GM18511 (cell line): ENCODE data around the gene BASP1.
"Not testable (repeated sequence)": the region's sequence is repeated elsewhere in the genome, so short reads cannot be mapped to it uniquely, and the experiment has no call there.

Experiments used
- ATAC-seq: cut with Tn5 transposase; IDR thresholded peaks from one replicate; pipeline ENCODE4 v1.9.1; 2021; ENCODE audit warnings: mild to moderate bottlenecking, moderate library complexity; ENCODE audit not compliant: unreplicated experiment

BASP1 gene

GRCh38 chr5:17311811-17312210, 94.4 kb downstream of the BASP1 start:
- ATAC-seq = not testable (repeated sequence)

- ATAC-seq = no peak
Observed at GRCh38 chr5:17312358-17312757, 94.9 kb downstream of the BASP1 start.

- ATAC-seq = peak; percentile 23
Observed at GRCh38 chr5:17314907-17315471, 97.6 kb downstream of the BASP1 start.

GRCh38 chr5:17315710-17316221, 98.3 kb downstream of the BASP1 start:
- no peak for ATAC-seq

GRCh38 chr5:17316970-17317459, 99.6 kb downstream of the BASP1 start:
- ATAC-seq = peak; percentile 77

GRCh38 chr5:17317473-17317872, 100.0 kb downstream of the BASP1 start:
- ATAC-seq = peak; percentile 49

GRCh38 chr5:17319095-17319494, 101.7 kb downstream of the BASP1 start:
- ATAC-seq = not testable (repeated sequence)

- no peak for ATAC-seq
Observed at GRCh38 chr5:17325770-17326599, 108.6 kb downstream of the BASP1 start.
